PC-9 (cell line): Measurements from ENCODE around the gene LRRC1.

Experiments
- EZH2 ChIP-seq: fragments of 200-600 bp; sonication (generic); IDR thresholded peaks from 2 replicates; pipeline ENCODE4 v1.8.0; 2017; ENCODE audit warnings: antibody characterized with exemption, low read depth
- TF ChIP-seq, protein P1 (sequence below): fragments of 200-600 bp; sonication (generic); conservative IDR thresholded peaks from 2 replicates; pipeline ENCODE4 v1.6.1; 2017; ENCODE audit warnings: mixed run types, antibody characterized with exemption, mild to moderate bottlenecking, moderate library complexity

DNA sequence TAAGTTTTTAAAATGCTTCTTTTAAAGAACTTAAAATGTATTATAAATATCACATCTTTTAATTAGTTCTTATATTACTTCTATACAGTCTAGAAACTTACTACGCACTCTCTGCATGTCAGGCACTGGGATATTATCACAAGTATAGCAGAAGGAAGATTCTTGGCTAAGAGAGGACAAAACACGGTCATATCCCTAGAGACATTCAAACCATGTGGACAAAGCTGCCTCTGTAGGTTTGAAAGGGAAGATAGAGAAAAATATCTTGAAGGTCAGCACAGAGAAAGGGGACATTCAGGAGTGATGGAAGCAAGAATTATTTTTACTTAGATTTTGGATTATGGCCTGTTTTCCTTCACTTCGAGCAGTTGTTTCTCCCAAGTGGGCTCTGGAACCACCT, 64.1 kb downstream of the LRRC1 start:
- TF ChIP-seq, protein P1, sequence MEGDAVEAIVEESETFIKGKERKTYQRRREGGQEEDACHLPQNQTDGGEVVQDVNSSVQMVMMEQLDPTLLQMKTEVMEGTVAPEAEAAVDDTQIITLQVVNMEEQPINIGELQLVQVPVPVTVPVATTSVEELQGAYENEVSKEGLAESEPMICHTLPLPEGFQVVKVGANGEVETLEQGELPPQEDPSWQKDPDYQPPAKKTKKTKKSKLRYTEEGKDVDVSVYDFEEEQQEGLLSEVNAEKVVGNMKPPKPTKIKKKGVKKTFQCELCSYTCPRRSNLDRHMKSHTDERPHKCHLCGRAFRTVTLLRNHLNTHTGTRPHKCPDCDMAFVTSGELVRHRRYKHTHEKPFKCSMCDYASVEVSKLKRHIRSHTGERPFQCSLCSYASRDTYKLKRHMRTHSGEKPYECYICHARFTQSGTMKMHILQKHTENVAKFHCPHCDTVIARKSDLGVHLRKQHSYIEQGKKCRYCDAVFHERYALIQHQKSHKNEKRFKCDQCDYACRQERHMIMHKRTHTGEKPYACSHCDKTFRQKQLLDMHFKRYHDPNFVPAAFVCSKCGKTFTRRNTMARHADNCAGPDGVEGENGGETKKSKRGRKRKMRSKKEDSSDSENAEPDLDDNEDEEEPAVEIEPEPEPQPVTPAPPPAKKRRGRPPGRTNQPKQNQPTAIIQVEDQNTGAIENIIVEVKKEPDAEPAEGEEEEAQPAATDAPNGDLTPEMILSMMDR, result no peak
- no peak for TF ChIP-seq EZH2
